Keratinocyte (primary cell): ENCODE data around the gene OSBPL10. TPM values are rescaled to one million over a fixed set of nuclear protein-coding genes. Genes with fewer than 3 reads are reported as not detected.

Source experiments
- DNase-seq: peaks from one replicate; pipeline ENCODE4 v3.0.0-alpha.2; 2011; ENCODE audit warnings: low read depth, missing footprints, low spot score
- FAIRE-seq: peaks from 2 replicates; lab custom pipeline; 2011; peaks lifted over from hg19 to GRCh38; lab: Jason Lieb, UNC
- H2AFZ ChIP-seq: 2 replicates; pipeline ENCODE4 v1.6.0; 2012; ENCODE audit warnings: low read length, control low read depth, inconsistent platforms; ENCODE audit not compliant: control insufficient read depth
- H3K27ac ChIP-seq: 2 replicates; pipeline ENCODE4 v1.5.1; 2011; ENCODE audit warnings: low read length; ENCODE audit not compliant: control insufficient read depth, insufficient read depth
- H3K27me3 ChIP-seq: 3 replicates; pipeline ENCODE4 v1.6.0; 2011; ENCODE audit warnings: low read length; ENCODE audit not compliant: control insufficient read depth, insufficient read depth; ENCODE audit errors: extremely low read depth
- H3K36me3 ChIP-seq, 2 experiments: 2 replicates in 1 of 2; 3 replicates in 1 of 2; pipeline ENCODE4 v1.5.1; 2011; ENCODE audit warnings: low read length in 2 of 2, mild to moderate bottlenecking in 1 of 2; ENCODE audit not compliant: control insufficient read depth in 2 of 2, insufficient read depth in 2 of 2; ENCODE audit errors: extremely low read depth in 1 of 2
- H3K4me1 ChIP-seq: 3 replicates; pipeline ENCODE4 v1.5.1; 2011; ENCODE audit warnings: low read length; ENCODE audit not compliant: control insufficient read depth, insufficient read depth; ENCODE audit errors: extremely low read depth
- H3K4me2 ChIP-seq: 3 replicates; pipeline ENCODE4 v1.6.0; 2011; ENCODE audit warnings: low read depth, low read length; ENCODE audit not compliant: control insufficient read depth, insufficient read depth; ENCODE audit errors: extremely low read depth
- H3K4me3 ChIP-seq, 3 experiments: fragments of 200-600 bp in 1 of 3; sonication (generic) in 1 of 3; 2 replicates in 2 of 3; 3 replicates in 1 of 3; pipeline ENCODE4 v1.5.1; 2011 to 2016; ENCODE audit warnings: low read length in 3 of 3, mild to moderate bottlenecking in 3 of 3, control low read depth in 2 of 3, inconsistent platforms in 1 of 3, low read depth in 1 of 3, mixed read lengths in 1 of 3, mixed run types in 1 of 3, moderate library complexity in 1 of 3; ENCODE audit not compliant: control insufficient read depth in 2 of 3, insufficient read depth in 2 of 3; ENCODE audit errors: extremely low read depth in 1 of 3
- H3K79me2 ChIP-seq: 2 replicates; pipeline ENCODE4 v1.6.0; 2012; ENCODE audit warnings: low read length; ENCODE audit not compliant: control insufficient read depth, insufficient read depth
- H3K9ac ChIP-seq: 3 replicates; pipeline ENCODE4 v1.6.0; 2011; ENCODE audit warnings: low read length; ENCODE audit not compliant: control insufficient read depth, insufficient read depth; ENCODE audit errors: extremely low read depth
- H3K9me1 ChIP-seq: 3 replicates; pipeline ENCODE4 v1.6.0; 2011; ENCODE audit warnings: low read length; ENCODE audit not compliant: control insufficient read depth, insufficient read depth; ENCODE audit errors: extremely low read depth
- H3K9me3 ChIP-seq: 2 replicates; pipeline ENCODE4 v1.5.1; 2012; ENCODE audit warnings: low read depth, low read length; ENCODE audit not compliant: control insufficient read depth
- H4K20me1 ChIP-seq: 3 replicates; pipeline ENCODE4 v1.6.0; 2011; ENCODE audit warnings: low read length; ENCODE audit not compliant: control insufficient read depth, insufficient read depth; ENCODE audit errors: extremely low read depth
- CTCF ChIP-seq, 3 experiments: IDR thresholded peaks in 1 of 3; conservative IDR thresholded peaks in 1 of 3; optimal IDR thresholded peaks in 1 of 3; 2 replicates in 2 of 3; 3 replicates in 1 of 3; pipeline versions ENCODE3 to v1.5.1; 2011; ENCODE audit warnings: low read length in 3 of 3, mild to moderate bottlenecking in 3 of 3, moderate library complexity in 2 of 3, control low read depth in 1 of 3, inconsistent platforms in 1 of 3; ENCODE audit not compliant: insufficient read depth in 2 of 3; ENCODE audit errors: extremely low read depth in 1 of 3
- EZH2 ChIP-seq: IDR thresholded peaks from one replicate; pipeline ENCODE4 v1.6.1; 2012; ENCODE audit warnings: inconsistent platforms, mild to moderate bottlenecking, low read length, moderate library complexity
- dilution Hi-C: fragments of 300-500 bp; cut with MboI; formaldehyde crosslinking; loops from one replicate; pipeline ENCODE4 v1.7.0; 2020; ENCODE audit warnings: low sequenced_read_pairs; ENCODE audit not compliant: extremely low pct_ligation_motif_present
- polyA plus RNA-seq, 5 experiments: library from polyadenylated mRNA; depleted of rRNA in 3 of 5; stranded (reverse) in 3 of 5; stranded (forward) in 1 of 5; unstranded in 1 of 5; fragments of >200 nt; gene quantifications; 1 replicate in 1 of 5; 2 replicates in 3 of 5; 3 replicates in 1 of 5; pipeline versions ENCODE4 v1.2.1 to v1.2.3, GENCODE V29; 2011 to 2012; ENCODE audit warnings: missing spikeins in 2 of 5, low read depth in 1 of 5, low replicate concordance in 1 of 5

OSBPL10 gene
- polyA plus RNA-seq, 1 donor (not counting 4 experiments of a cell fraction or from before 2014, with no cell fraction given) = 50.1 TPM

- H3K4me1 ChIP-seq = peaks cover 13% of the 10 kb centered on the region
- no peak for FAIRE-seq
Measured at GRCh38 chr3:31725976-31726375, 255.1 kb downstream of the OSBPL10 start.

DNA sequence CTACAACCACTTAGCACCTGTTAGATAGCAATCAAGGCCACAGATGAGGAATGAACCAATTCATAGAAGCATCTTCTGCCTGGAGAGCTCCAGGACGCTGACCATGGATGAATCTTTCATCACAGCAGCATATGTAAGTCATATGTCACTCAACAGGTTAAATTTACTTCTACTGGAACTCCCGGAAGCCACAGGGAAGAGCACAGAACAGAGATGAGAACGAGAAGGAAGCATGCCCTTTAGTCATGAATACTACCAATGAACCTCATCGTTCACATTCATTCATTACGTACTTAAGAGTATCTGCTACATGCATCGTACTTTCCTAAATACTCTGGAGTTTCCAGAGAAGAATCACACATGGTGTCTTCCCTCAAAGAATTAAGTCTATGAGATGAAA lies 255.5 kb downstream of the OSBPL10 start:
- no peaks in the 10 kb centered on the region for H3K27me3 ChIP-seq
- no peak for TF ChIP-seq CTCF (optimal IDR thresholded peaks at IDR 0.05 in 1 of 3, IDR thresholded peaks at IDR 0.05 in 1 of 3, conservative IDR thresholded peaks at IDR 0.05 in 1 of 3; ENCODE audit: extremely low read depth in 1 of 3, insufficient read depth in 2 of 3, low read length in 3 of 3)
- TF ChIP-seq EZH2 = no peak
- H3K27ac ChIP-seq = no peak overlapping the region
- peaks cover 13% of the 10 kb centered on the region for H3K79me2 ChIP-seq
- H3K4me2 ChIP-seq = no peak overlapping the region
- FAIRE-seq (no peak), DNase-seq (no peak)
- peaks cover 0 to 4% of the 10 kb centered on the region in 2 experiments for H3K36me3 ChIP-seq
- H4K20me1 ChIP-seq = peaks cover 6% of the 10 kb centered on the region
- no peak overlapping the region for H3K4me3 ChIP-seq
- no peak overlapping the region for H2AFZ ChIP-seq
- H3K9ac ChIP-seq = no peak overlapping the region
- dilution Hi-C loops = no loop called here
- no peaks in the 10 kb centered on the region for H3K9me1 ChIP-seq
- H3K4me1 ChIP-seq = peaks cover 13% of the 10 kb centered on the region
- no peaks in the 10 kb centered on the region for H3K9me3 ChIP-seq

More at GRCh38 chr3:31725976-31726375, 255.1 kb downstream of the OSBPL10 start:
- Histone ChIP-seq H3K36me3 (peaks cover 0 to 2% of the 10 kb centered on the region in 2 experiments), H3K27ac (no peak overlapping the region), H3K9me1 (no peaks in the 10 kb centered on the region), H2AFZ (no peak overlapping the region), H3K4me2 (no peak overlapping the region), H4K20me1 (peaks cover 6% of the 10 kb centered on the region), H3K4me3 (no peak overlapping the region), H3K9me3 (no peaks in the 10 kb centered on the region), H3K27me3 (no peaks in the 10 kb centered on the region), H3K9ac (no peak overlapping the region), H3K79me2 (peaks cover 13% of the 10 kb centered on the region)
- TF ChIP-seq CTCF (optimal IDR thresholded peaks at IDR 0.05 in 1 of 3, IDR thresholded peaks at IDR 0.05 in 1 of 3, conservative IDR thresholded peaks at IDR 0.05 in 1 of 3; ENCODE audit: extremely low read depth in 1 of 3, insufficient read depth in 2 of 3, low read length in 3 of 3) (no peak), EZH2 (no peak)
- DNase-seq = no peak
- dilution Hi-C loops = no loop called here
